ENCODE data around the gene SLC25A18.
"Not testable (repeated sequence)": the region's sequence is repeated elsewhere in the genome, so short reads cannot be mapped to it uniquely, and the experiment has no call there.

SLC25A18 gene

DNA sequence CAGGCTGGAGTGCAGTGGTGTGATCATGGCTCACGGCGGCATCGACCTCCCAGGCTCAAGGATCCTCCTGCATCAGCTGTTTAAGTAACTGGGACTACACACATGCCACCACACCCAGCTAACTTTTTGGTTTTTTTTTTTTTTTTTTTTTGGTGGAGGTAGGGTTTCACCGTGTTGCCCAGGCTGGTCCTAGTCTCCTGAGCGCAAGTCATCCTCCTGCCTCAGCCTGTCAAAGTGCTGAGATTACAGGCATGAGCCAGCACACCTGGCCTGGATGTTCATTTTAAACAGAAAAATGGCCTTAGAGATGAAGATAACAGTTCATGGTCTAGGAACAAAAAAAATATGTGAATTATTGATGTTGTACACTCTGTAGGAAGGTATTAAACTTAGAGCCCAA is 13.6 kb upstream of the SLC25A18 start:
- no peak for DNase-seq (ENCODE audit: low read depth)
- TF ChIP-seq, protein P1, sequence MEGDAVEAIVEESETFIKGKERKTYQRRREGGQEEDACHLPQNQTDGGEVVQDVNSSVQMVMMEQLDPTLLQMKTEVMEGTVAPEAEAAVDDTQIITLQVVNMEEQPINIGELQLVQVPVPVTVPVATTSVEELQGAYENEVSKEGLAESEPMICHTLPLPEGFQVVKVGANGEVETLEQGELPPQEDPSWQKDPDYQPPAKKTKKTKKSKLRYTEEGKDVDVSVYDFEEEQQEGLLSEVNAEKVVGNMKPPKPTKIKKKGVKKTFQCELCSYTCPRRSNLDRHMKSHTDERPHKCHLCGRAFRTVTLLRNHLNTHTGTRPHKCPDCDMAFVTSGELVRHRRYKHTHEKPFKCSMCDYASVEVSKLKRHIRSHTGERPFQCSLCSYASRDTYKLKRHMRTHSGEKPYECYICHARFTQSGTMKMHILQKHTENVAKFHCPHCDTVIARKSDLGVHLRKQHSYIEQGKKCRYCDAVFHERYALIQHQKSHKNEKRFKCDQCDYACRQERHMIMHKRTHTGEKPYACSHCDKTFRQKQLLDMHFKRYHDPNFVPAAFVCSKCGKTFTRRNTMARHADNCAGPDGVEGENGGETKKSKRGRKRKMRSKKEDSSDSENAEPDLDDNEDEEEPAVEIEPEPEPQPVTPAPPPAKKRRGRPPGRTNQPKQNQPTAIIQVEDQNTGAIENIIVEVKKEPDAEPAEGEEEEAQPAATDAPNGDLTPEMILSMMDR (IDR thresholded peaks at IDR 0.05; ENCODE audit: control insufficient read depth, insufficient read depth, low read depth, low read length, missing control alignments) = no peak
- H3K4me3 ChIP-seq (ENCODE audit: control insufficient read depth, low read depth, low read length) = no peak overlapping the region

DNA sequence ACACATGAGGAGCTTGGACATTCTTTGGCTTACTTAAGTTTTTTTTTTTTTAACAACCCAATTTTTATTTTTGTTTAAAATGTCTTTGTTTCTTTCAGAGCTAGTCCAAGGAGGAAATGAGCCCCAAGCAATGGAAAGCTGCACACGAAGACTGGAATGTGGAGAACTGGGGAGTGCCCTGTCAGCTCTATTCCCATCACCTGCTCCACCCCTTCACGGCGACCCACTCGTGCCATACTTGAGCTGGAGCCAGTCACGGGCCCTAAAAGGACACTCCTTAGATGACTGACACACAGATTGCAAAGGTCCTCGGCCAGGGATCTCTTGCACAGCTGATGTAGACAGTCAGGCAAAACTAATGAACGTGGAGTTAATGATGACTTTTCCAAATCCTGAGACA is 10.6 kb upstream of the SLC25A18 start:
- TF ChIP-seq, protein P1 (IDR thresholded peaks at IDR 0.05; ENCODE audit: control insufficient read depth, insufficient read depth, low read depth, low read length, missing control alignments) = no peak
- no peak for DNase-seq (ENCODE audit: low read depth)
- H3K4me3 ChIP-seq (ENCODE audit: control insufficient read depth, low read depth, low read length) = no peak overlapping the region

DNA sequence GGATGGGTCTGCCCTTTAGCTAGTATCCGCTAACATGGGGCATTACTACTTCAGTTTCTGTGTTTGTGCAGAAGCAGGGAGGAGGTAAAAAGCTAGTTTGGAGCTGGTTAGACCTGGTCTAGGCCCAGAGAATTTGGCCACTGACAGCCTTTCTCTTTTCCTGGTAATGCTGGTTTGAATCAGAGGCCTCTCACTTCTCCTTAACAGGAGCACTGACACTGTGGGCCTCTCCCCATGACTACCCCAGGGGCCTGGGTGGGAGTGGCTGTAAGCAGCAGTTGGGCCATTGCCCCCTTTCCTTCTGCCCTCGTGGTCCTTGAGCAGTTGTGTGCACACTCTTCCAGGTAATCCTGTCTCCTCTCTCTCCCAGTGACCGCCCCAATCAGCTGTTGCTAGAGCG is 8.5 kb upstream of the SLC25A18 start:
- DNase-seq (ENCODE audit: low read depth) = no peak
- TF ChIP-seq, protein P1 (IDR thresholded peaks at IDR 0.05; ENCODE audit: control insufficient read depth, insufficient read depth, low read depth, low read length, missing control alignments) = no peak
- no peak overlapping the region for H3K4me3 ChIP-seq (ENCODE audit: control insufficient read depth, low read depth, low read length)

DNA sequence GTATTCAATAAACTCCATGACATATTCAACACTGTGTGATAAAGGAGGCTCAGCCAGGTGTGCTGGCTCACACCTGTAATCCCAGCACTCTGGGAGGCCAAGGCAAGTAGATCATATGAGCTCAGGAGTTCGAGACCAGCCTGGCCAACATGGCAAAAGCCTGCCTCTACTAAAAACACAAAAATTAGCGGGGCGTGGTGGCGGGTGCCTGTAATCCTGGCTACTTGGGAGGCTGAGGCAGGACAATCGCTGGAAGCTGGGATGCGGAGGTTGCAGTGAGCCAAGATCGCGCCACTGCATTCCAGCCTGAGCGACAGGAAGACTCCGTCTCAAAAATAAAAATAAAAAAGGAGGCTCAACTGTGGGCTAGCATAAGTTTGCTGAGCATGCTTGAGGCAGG is 4.1 kb upstream of the SLC25A18 start:
- H3K4me3 ChIP-seq (ENCODE audit: control insufficient read depth, low read depth, low read length) = no peak overlapping the region
- TF ChIP-seq, protein P1 (IDR thresholded peaks at IDR 0.05; ENCODE audit: control insufficient read depth, insufficient read depth, low read depth, low read length, missing control alignments) = no peak
- DNase-seq (ENCODE audit: low read depth) = no peak

DNA sequence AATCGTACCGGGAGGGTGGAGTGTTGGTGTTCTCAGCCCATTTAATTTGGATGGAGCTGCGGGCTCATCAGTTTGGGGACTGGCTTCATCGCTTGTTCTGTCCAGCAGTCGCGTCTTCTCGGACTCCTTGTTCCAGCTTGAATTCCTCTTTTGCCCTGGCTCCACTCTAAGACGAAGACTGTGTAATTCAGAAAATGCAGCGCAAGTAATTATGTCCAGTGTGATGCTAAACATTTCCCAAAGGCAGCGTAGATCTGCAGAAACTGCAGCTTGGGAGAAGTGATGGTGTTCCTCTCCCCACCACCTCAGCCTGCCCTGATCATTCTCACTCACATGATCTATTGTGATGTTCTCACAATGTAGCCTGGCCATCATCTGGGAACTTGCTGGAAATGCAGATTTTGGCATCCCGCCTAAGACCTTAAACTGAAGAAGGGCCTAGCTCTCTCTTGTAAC is 666 bp downstream of the SLC25A18 start:
- no peak for DNase-seq (ENCODE audit: low read depth)
- no peak overlapping the region for H3K4me3 ChIP-seq (ENCODE audit: control insufficient read depth, low read depth, low read length)
- TF ChIP-seq, protein P1 (IDR thresholded peaks at IDR 0.05; ENCODE audit: control insufficient read depth, insufficient read depth, low read depth, low read length, missing control alignments) = no peak

DNA sequence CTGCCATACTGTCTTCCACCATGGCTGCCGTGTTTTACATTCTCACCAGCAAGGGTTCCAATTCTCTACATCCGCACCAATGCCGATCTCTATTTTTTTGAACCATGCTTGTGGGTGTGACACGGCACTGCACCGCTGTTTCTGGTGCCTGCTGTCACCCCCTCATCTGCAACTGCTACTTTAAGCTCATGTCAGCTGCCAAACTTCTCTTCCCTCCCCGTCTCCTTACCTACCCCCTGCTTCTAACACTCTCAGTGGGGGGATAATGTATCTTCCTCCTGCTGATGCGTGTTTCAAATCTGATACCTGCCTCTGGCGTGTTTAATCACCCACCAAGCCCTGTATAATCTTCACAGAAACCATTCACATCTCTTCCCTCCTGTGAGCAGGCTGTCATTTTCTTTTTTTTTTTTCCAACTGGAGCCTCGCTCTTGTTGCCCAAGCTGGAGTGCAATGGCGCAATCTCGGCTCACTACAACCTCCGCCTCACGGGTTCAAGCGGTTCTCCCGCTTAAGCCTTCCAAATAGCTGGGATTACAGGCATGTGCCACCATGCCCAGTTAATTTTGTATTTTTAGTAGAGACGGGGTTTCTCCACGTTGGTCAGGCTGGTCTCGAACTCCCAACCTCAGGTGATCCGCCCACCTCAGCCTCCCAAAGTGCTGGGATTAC is 2.9 kb downstream of the SLC25A18 start:
- H3K4me3 ChIP-seq (ENCODE audit: control insufficient read depth, low read depth, low read length); DNase-seq (ENCODE audit: low read depth): not testable (repeated sequence)

DNA sequence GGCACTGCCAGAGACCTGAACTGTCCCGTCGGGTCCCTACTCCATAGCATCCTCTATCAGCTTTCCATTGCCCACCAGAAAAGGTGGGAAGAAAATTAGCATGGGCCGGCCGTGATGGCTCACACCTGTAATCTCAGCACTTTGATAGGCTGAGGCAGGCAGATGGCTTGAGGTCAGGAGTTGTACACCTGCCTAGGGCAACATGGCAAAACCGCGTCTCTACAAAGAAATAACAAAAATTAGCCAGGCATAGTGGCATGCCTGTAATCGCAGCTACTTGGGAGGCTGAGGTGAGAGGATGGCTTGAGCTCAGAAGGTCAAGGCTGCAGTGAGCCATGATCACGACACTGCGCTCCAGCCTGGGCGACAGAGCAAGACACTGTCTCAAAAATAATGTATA is 3.5 kb downstream of the SLC25A18 start:
- TF ChIP-seq, protein P1 (IDR thresholded peaks at IDR 0.05; ENCODE audit: control insufficient read depth, insufficient read depth, low read depth, low read length, missing control alignments) = no peak
- H3K4me3 ChIP-seq (ENCODE audit: control insufficient read depth, low read depth, low read length) = no peak overlapping the region
- DNase-seq (ENCODE audit: low read depth) = no peak

All from AG09309 (cell line).